Pancreas (tissue), 10 donors: ENCODE results near the gene MTCH2. TPM values are rescaled to one million over a fixed set of nuclear protein-coding genes. Genes with fewer than 3 reads are reported as not detected.

Experiments
- ATAC-seq, 4 donors: fragments of 200-7000 bp; cut with Tn5 transposase; one replicate each; pipeline versions ENCODE4 v1.8.0 to v1.9.1; 2020; ENCODE audit warnings: mild to moderate bottlenecking in 4 of 4, moderate library complexity in 4 of 4
- DNase-seq, 6 donors: peaks; one replicate each; pipeline ENCODE4 v3.0.0-alpha.2; 2020
- FAIRE-seq: peaks from 2 replicates; lab custom pipeline; 2012; peaks lifted over from hg19 to GRCh38; lab: Jason Lieb, UNC
- H3K27ac ChIP-seq, 4 donors: fragments of 200-600 bp; sonication (generic); 1 replicate in 3 of 4; 2 replicates in 1 of 4; pipeline versions ENCODE4 v1.5.0 to v1.8.0; 2020
- H3K27me3 ChIP-seq, 4 donors: fragments of 200-600 bp; one replicate each; pipeline ENCODE4 v1.8.0; 2021
- H3K36me3 ChIP-seq, 3 donors: fragments of 200-600 bp; sonication (generic) in 1 of 3; one replicate each; pipeline versions ENCODE4 v1.5.0 to v1.8.0; 2020 to 2021
- H3K4me1 ChIP-seq, 3 donors: fragments of 200-600 bp; one replicate each; pipeline ENCODE4 v1.8.0; 2021
- H3K4me3 ChIP-seq, 4 donors: fragments of 200-600 bp; sonication (generic) in 2 of 4; one replicate each; pipeline versions ENCODE4 v1.5.0 to v1.8.0; 2020 to 2021
- H3K9me3 ChIP-seq, 4 donors: fragments of 200-600 bp; one replicate each; pipeline ENCODE4 v1.8.0; 2021
- WGBS, 2 donors: extraction: QIAGEN DNeasy Blood & Tissue Kit; methylation state at CpG; one replicate each; pipeline ENCODE4 v1.1.7; 2013; 5-methylcytosine and 5-hydroxymethylcytosine counted together
- intact Hi-C, 3 donors: fragments of 100-400 bp; cut with DNase I; formaldehyde crosslinking; loops; one replicate each; pipeline versions ENCODE4 v1.11.1 to v1.14.2; 2022
- polyA plus RNA-seq, 2 donors: library from polyadenylated mRNA; stranded (reverse); fragments of 200-250 nt; gene quantifications; one replicate each; pipeline ENCODE4 v1.2.3, GENCODE V29; 2013
- total RNA-seq, 6 donors: library from RNA; stranded (reverse); fragmentation: NEBNext Ultra II Directional in 4 of 6; extraction: Animal tissue kit (Norgen Biotek cat#: 25700) in 4 of 6; gene quantifications; one replicate each; pipeline versions ENCODE4 v1.2.1 to v1.2.4, GENCODE V29; 2021 to 2023
- TF ChIP-seq, protein P1 (sequence below), 4 donors: fragments of 200-600 bp; sonication (generic) in 3 of 4; IDR thresholded peaks; one replicate each; pipeline versions ENCODE4 v1.5.0 to v1.8.0; 2021; ENCODE audit warnings: antibody characterized with exemption in 4 of 4
- donor health status: healthy with polysubstance abuse.
- donor health status: DM: no; HTN: no; CAD: no; lungs with moderate emphysema.
- donor health status: DM: no; HTN: no; CAD: no.
- donor health status: control.
- donor health status: control.
- donor health status: Bipolar disorder and iron deficiency.
- donor health status: DM: yes; HTN: yes; CAD: no.
- donor health status: DM: no; HTN: no; CAD: no.
- donor health status: DM: no; HTN: no; CAD: no.
- donor health status: DM: yes; HTN: yes; CAD: no.

Gene MTCH2
- total and polyA plus RNA-seq, 8 donors, result 13.5 to 34.2 (median 22.4) TPM

- TF ChIP-seq, protein P1, sequence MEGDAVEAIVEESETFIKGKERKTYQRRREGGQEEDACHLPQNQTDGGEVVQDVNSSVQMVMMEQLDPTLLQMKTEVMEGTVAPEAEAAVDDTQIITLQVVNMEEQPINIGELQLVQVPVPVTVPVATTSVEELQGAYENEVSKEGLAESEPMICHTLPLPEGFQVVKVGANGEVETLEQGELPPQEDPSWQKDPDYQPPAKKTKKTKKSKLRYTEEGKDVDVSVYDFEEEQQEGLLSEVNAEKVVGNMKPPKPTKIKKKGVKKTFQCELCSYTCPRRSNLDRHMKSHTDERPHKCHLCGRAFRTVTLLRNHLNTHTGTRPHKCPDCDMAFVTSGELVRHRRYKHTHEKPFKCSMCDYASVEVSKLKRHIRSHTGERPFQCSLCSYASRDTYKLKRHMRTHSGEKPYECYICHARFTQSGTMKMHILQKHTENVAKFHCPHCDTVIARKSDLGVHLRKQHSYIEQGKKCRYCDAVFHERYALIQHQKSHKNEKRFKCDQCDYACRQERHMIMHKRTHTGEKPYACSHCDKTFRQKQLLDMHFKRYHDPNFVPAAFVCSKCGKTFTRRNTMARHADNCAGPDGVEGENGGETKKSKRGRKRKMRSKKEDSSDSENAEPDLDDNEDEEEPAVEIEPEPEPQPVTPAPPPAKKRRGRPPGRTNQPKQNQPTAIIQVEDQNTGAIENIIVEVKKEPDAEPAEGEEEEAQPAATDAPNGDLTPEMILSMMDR (IDR thresholded peaks at IDR 0.05), result no peak
- no peak for FAIRE-seq
- no peak overlapping the region for H3K27ac ChIP-seq
- H3K27me3 ChIP-seq, result no peaks in the 10 kb centered on the region
- intact Hi-C loops, result no loop called here
- no peaks in the 10 kb centered on the region for H3K36me3 ChIP-seq
- ATAC-seq, result no peak
- 62 to 74% methylated on average over 6 of the region's 6 CpGs for WGBS, 2 donors
- H3K9me3 ChIP-seq, result no peaks in the 10 kb centered on the region
- H3K4me3 ChIP-seq, result no peak overlapping the region
- no peaks in the 10 kb centered on the region for H3K4me1 ChIP-seq
- no peak for DNase-seq
Observed at GRCh38 chr11:47656260-47656885, 14.0 kb upstream of the MTCH2 start.

DNA sequence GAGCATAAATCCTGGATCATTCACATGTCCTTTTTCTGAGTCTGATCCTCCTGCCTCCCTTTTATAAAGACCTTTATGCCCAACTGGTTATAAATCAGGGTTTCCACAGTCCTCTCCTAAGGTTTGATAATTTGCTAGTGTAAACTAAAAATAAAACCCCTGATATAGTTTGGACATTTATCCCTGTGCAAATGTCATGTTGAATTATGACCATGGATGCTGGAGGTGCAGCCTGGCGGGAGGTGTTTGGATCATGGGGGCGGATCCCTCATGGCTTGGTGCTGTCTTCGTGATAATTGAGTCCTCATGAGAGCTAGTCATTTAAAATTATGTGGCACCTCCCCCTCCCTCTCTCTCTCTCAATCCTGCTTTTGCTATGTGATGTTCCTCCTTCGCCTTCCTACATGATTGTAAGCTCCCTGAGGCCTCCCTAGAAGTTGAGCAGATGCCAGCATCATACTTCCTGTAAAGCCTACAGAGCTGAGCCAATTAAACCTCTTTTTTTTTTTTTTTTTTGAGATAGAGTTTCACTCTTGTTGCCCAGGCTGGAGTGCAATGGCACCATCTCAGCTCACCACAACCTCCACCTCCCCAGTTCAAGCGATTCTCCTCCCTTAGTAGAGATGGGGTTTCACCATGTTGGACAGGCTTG is 9.6 kb upstream of the MTCH2 start:
- intact Hi-C loops, result no loop called here
- H3K9me3 ChIP-seq, result no peaks in the 10 kb centered on the region
- no peak for ATAC-seq
- H3K4me3 ChIP-seq, result no peak overlapping the region
- TF ChIP-seq, protein P1 (IDR thresholded peaks at IDR 0.05), result no peak
- DNase-seq, result no peak
- no peaks in the 10 kb centered on the region for H3K4me1 ChIP-seq
- WGBS, 2 donors, result 93 to 97% methylated on average over 5 of the region's 5 CpGs
- no peaks in the 10 kb centered on the region for H3K36me3 ChIP-seq
- no peak for FAIRE-seq
- H3K27ac ChIP-seq, result no peak overlapping the region
- no peaks in the 10 kb centered on the region for H3K27me3 ChIP-seq

- H3K4me1 ChIP-seq, result no peaks in the 10 kb centered on the region
- intact Hi-C loops, result no loop called here
- no peak overlapping the region for H3K4me3 ChIP-seq
- no peak overlapping the region for H3K27ac ChIP-seq
- TF ChIP-seq, protein P1 (IDR thresholded peaks at IDR 0.05), result no peak
- H3K9me3 ChIP-seq, result no peaks in the 10 kb centered on the region
- FAIRE-seq (no peak), ATAC-seq (no peak), DNase-seq (no peak)
- no peaks in the 10 kb centered on the region for H3K36me3 ChIP-seq
- WGBS, 2 donors, result 69 to 78% methylated on average over 3 of the region's 3 CpGs
- no peaks in the 10 kb centered on the region for H3K27me3 ChIP-seq
Observed at GRCh38 chr11:47649276-47649675, 6.9 kb upstream of the MTCH2 start.

DNA sequence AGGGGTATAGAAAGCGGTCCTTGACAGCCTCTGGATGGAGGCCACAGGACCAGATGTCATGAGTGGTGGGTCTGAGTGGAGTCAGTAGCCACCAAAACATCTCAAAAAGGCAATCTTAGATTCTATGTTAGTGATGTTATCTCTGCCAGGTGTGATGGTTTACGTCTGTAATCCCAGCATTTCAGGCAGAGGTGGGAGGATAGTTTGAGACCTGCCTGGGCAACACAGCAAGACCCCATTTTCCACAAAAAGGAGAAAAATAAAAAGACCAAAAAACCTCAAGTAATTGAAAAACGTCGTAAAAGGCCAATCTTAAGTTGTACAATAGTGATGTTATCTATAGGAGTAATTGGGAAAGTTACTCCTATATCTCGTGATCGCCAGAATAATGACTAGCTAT is 3.7 kb upstream of the MTCH2 start:
- no peak for DNase-seq
- H3K4me1 ChIP-seq, result peaks cover 0 to 7% (median 0%) of the 10 kb centered on the region in 3 donors
- ATAC-seq, result no peak
- 79 to 85% methylated on average over 6 of the region's 6 CpGs for WGBS, 2 donors
- TF ChIP-seq, protein P1 (IDR thresholded peaks at IDR 0.05), result no peak
- H3K9me3 ChIP-seq, result no peaks in the 10 kb centered on the region
- no peak overlapping the region for H3K4me3 ChIP-seq
- H3K27me3 ChIP-seq, result no peaks in the 10 kb centered on the region
- intact Hi-C loops, result no loop called here
- H3K27ac ChIP-seq, result no peak overlapping the region
- no peaks in the 10 kb centered on the region for H3K36me3 ChIP-seq
- no peak for FAIRE-seq

- intact Hi-C loops, result no loop called here
Observed at GRCh38 chr11:47645500-47645899, 3.1 kb upstream of the MTCH2 start.

More at GRCh38 chr11:47645500-47645899, 3.1 kb upstream of the MTCH2 start:
- DNase-seq, result no peak
- no peak for ATAC-seq
- Histone ChIP-seq H3K27me3 (no peaks in the 10 kb centered on the region), H3K4me3 (no peak overlapping the region), H3K27ac (no peak overlapping the region), H3K9me3 (no peaks in the 10 kb centered on the region), H3K4me1 (peaks cover 0 to 7% (median 0%) of the 10 kb centered on the region in 3 donors), H3K36me3 (no peaks in the 10 kb centered on the region)
- 72 to 74% methylated on average over 6 of the region's 6 CpGs for WGBS, 2 donors
- TF ChIP-seq, protein P1 (IDR thresholded peaks at IDR 0.05), result no peak
- FAIRE-seq, result no peak
